Liver (tissue), 9 donors: ENCODE results near the gene IFNA5. TPM values are rescaled to one million over a fixed set of nuclear protein-coding genes. Genes with fewer than 3 reads are reported as not detected.

Source experiments
- DNase-seq: peaks from one replicate; pipeline ENCODE4 v3.0.0-alpha.2; 2017; ENCODE audit warnings: low spot score
- H3K27ac ChIP-seq, 2 donors: one replicate each; pipeline ENCODE4 v1.7.0; 2013; ENCODE audit warnings: inconsistent platforms in 2 of 2, low read length in 2 of 2, control low read depth in 1 of 2, low read depth in 1 of 2, mild to moderate bottlenecking in 1 of 2
- H3K27me3 ChIP-seq, 4 donors: one replicate each; pipeline versions ENCODE4 v1.6.1 to v1.7.0; 2013; ENCODE audit warnings: low read length in 3 of 4, inconsistent platforms in 1 of 4, mild to moderate bottlenecking in 1 of 4, moderate library complexity in 1 of 4; ENCODE audit not compliant: control insufficient read depth in 4 of 4, insufficient read depth in 4 of 4
- H3K36me3 ChIP-seq, 4 donors: one replicate each; pipeline versions ENCODE4 v1.6.1 to v1.7.0; 2013; ENCODE audit warnings: low read length in 3 of 4, mild to moderate bottlenecking in 3 of 4, low read depth in 1 of 4, moderate library complexity in 1 of 4; ENCODE audit not compliant: control insufficient read depth in 4 of 4, insufficient read depth in 3 of 4
- H3K4me1 ChIP-seq, 4 donors: one replicate each; pipeline versions ENCODE4 v1.6.1 to v1.7.0; 2013; ENCODE audit warnings: low read length in 3 of 4, mild to moderate bottlenecking in 3 of 4, moderate library complexity in 1 of 4; ENCODE audit not compliant: control insufficient read depth in 4 of 4, insufficient read depth in 4 of 4
- H3K4me3 ChIP-seq, 3 donors: one replicate each; pipeline versions ENCODE4 v1.6.1 to v1.7.0; 2013; ENCODE audit warnings: low read length in 3 of 3, control low read depth in 1 of 3, low read depth in 1 of 3, mild to moderate bottlenecking in 1 of 3
- H3K9ac ChIP-seq, 2 donors: one replicate each; pipeline ENCODE4 v1.7.0; 2013; ENCODE audit warnings: low read length in 2 of 2, mild to moderate bottlenecking in 2 of 2, moderate library complexity in 2 of 2, control low read depth in 1 of 2, low read depth in 1 of 2
- H3K9me3 ChIP-seq, 4 donors: one replicate each; pipeline versions ENCODE4 v1.6.1 to v1.7.0; 2013; ENCODE audit warnings: low read length in 3 of 4; ENCODE audit not compliant: control insufficient read depth in 4 of 4
- EGR1 ChIP-seq, 2 donors: IDR thresholded peaks; 2 replicates each; pipeline ENCODE4 v1.6.1; 2016 to 2018; ENCODE audit warnings: antibody characterized with exemption in 2 of 2, low read depth in 2 of 2
- FOXA1 ChIP-seq: IDR thresholded peaks from 2 replicates; pipeline ENCODE4 v1.6.1; 2016; ENCODE audit warnings: antibody characterized with exemption
- GABPA ChIP-seq, 2 donors: IDR thresholded peaks in 1 of 2; conservative IDR thresholded peaks in 1 of 2; 2 replicates each; pipeline ENCODE4 v1.6.1; 2016; ENCODE audit warnings: antibody characterized with exemption in 2 of 2, mild to moderate bottlenecking in 1 of 2, moderate library complexity in 1 of 2
- HNF4A ChIP-seq, 2 donors: conservative IDR thresholded peaks; 2 replicates each; pipeline ENCODE4 v1.6.1; 2016; ENCODE audit warnings: antibody characterized with exemption in 2 of 2, mild to moderate bottlenecking in 2 of 2
- HNF4G ChIP-seq: IDR thresholded peaks from 2 replicates; pipeline ENCODE4 v1.6.1; 2016; ENCODE audit warnings: antibody characterized with exemption
- JUND ChIP-seq, 2 donors: IDR thresholded peaks; 2 replicates each; pipeline ENCODE4 v1.6.1; 2016; ENCODE audit warnings: antibody characterized with exemption in 2 of 2
- NR2F2 ChIP-seq: IDR thresholded peaks from 2 replicates; pipeline ENCODE4 v1.6.1; 2016; ENCODE audit warnings: antibody characterized with exemption
- RAD21 ChIP-seq, 2 donors: IDR thresholded peaks; 2 replicates each; pipeline ENCODE4 v1.6.1; 2016; ENCODE audit warnings: antibody characterized with exemption in 2 of 2, mild to moderate bottlenecking in 2 of 2
- RXRA ChIP-seq, 2 donors: IDR thresholded peaks; 2 replicates each; pipeline ENCODE4 v1.6.1; 2017 to 2018; ENCODE audit warnings: antibody characterized with exemption in 2 of 2, mild to moderate bottlenecking in 1 of 2
- TAF1 ChIP-seq: conservative IDR thresholded peaks from 2 replicates; pipeline ENCODE4 v1.6.1; 2016; ENCODE audit warnings: antibody characterized with exemption, mild to moderate bottlenecking
- YY1 ChIP-seq: IDR thresholded peaks from 2 replicates; pipeline ENCODE4 v1.6.1; 2016; ENCODE audit warnings: antibody characterized with exemption, mild to moderate bottlenecking
- WGBS: extraction: QIAGEN DNeasy Blood & Tissue Kit; methylation state at CpG from one replicate; pipeline ENCODE4 v1.1.7; 2013; 5-methylcytosine and 5-hydroxymethylcytosine counted together
- polyA plus RNA-seq, 2 donors: library from polyadenylated mRNA; stranded (reverse) in 1 of 2; unstranded in 1 of 2; fragments of 200-250 nt in 1 of 2; fragments of >200 nt in 1 of 2; fragmentation: Nextera tagmentation in 1 of 2; extraction: Ambion mirVana in 1 of 2; gene quantifications; one replicate each; pipeline versions ENCODE4 v1.2.1 to v1.2.3, GENCODE V29; 2013 to 2015
- total RNA-seq, 2 donors: library from RNA; depleted of rRNA; stranded (reverse); fragments of >200 nt; gene quantifications; one replicate each; pipeline ENCODE4 v1.2.3, GENCODE V29; 2014
- TF ChIP-seq, protein P1 (sequence below): IDR thresholded peaks from 2 replicates; pipeline ENCODE4 v1.6.1; 2016; ENCODE audit warnings: antibody characterized with exemption
- TF ChIP-seq, protein P2 (sequence below): fragments of 150-350 bp; IDR thresholded peaks from 2 replicates; pipeline ENCODE4 v1.5.1; 2017; ENCODE audit warnings: improper control_type of control experiment, low read depth, low read length; ENCODE audit not compliant: missing input control
- TF ChIP-seq, protein P3 (sequence below): IDR thresholded peaks from 2 replicates; pipeline ENCODE4 v1.6.1; 2016; ENCODE audit warnings: antibody characterized with exemption, mild to moderate bottlenecking
- TF ChIP-seq, protein P4 (sequence below): IDR thresholded peaks from 2 replicates; pipeline ENCODE4 v1.6.1; 2016; ENCODE audit warnings: antibody characterized with exemption
- donor health status: healthy.
- donor health status: healthy.
- donor health status: healthy.
- donor health status: healthy.
- donor health status: healthy.

IFNA5 gene
- total and polyA plus RNA-seq, 4 donors: 0.25 TPM; not detected in 3

DNA sequence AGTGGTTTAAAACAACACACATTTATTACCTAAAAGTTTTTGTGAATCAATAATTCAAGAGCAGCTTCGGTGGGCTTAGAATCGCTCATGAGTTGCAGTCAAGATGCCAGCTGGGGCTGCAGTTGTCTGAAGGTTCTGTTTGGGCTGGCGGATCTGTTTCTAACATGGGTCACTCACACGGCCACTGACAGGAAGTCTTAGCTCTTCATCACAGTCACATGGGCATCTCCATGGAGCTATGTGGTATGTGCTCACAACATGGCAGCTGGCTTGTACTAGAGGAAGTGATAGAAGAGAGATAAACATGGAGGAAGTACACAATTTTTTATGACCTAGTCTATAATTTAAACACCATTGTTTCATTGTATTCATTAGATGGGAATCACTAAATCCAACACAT is 18.9 kb upstream of the IFNA5 start (continued):
- TF ChIP-seq, protein P1, sequence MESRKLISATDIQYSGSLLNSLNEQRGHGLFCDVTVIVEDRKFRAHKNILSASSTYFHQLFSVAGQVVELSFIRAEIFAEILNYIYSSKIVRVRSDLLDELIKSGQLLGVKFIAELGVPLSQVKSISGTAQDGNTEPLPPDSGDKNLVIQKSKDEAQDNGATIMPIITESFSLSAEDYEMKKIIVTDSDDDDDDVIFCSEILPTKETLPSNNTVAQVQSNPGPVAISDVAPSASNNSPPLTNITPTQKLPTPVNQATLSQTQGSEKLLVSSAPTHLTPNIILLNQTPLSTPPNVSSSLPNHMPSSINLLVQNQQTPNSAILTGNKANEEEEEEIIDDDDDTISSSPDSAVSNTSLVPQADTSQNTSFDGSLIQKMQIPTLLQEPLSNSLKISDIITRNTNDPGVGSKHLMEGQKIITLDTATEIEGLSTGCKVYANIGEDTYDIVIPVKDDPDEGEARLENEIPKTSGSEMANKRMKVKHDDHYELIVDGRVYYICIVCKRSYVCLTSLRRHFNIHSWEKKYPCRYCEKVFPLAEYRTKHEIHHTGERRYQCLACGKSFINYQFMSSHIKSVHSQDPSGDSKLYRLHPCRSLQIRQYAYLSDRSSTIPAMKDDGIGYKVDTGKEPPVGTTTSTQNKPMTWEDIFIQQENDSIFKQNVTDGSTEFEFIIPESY: no peak
- TF ChIP-seq HNF4A (conservative IDR thresholded peaks at IDR 0.05) (no peak), NR2F2 (no peak), RAD21 (IDR thresholded peaks at IDR 0.05) (no peak), RXRA (IDR thresholded peaks at IDR 0.05) (no peak), FOXA1 (no peak)

DNA sequence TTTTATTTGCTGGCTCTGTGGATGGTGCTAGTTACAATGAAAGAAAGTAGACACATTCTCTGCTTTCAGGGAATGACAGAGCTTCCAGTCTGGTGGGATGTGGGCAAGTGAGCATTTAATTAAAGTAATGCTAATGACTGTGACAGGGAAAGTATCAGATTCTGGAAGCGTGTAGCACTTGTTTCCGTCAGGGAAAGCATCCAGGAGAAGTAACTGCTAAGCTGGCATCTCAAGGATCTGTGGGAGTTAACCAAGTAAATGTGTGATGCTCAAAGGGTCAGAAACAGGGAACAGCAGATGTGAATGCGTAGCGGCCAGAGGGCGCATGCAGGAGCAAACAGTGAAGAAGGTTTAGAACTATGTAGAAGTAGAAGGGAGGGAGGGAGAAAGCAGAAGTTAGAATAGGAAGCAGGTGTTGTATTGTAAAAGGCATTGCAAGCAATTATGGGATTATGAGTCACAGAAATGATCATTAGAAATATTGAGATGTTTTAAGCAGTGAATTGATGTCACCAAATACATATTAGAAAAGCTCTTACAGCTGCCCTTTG is 17.9 kb upstream of the IFNA5 start:
- Histone ChIP-seq H3K9me3 (no peaks in the 10 kb centered on the region), H3K9ac (no peak overlapping the region), H3K36me3 (peaks cover 4 to 9% (median 8%) of the 10 kb centered on the region in 4 donors), H3K27me3 (no peaks in the 10 kb centered on the region), H3K4me3 (no peak overlapping the region), H3K27ac (no peak overlapping the region), H3K4me1 (peaks cover 0 to 2% (median 0%) of the 10 kb centered on the region in 4 donors)
- DNase-seq: no peak
- WGBS: 94% methylated on average over 5 of the region's 5 CpGs
- TF ChIP-seq HNF4G (no peak), RXRA (IDR thresholded peaks at IDR 0.05) (no peak), NR2F2 (no peak), TAF1 (no peak), JUND (IDR thresholded peaks at IDR 0.05) (no peak), YY1 (no peak), EGR1 (IDR thresholded peaks at IDR 0.05; ENCODE audit: low read depth in 2 of 2) (no peak), RAD21 (IDR thresholded peaks at IDR 0.05) (no peak), FOXA1 (no peak), HNF4A (conservative IDR thresholded peaks at IDR 0.05) (no peak), GABPA (IDR thresholded peaks at IDR 0.05 in 1 of 2, conservative IDR thresholded peaks at IDR 0.05 in 1 of 2) (no peak)
- TF ChIP-seq, protein P2, sequence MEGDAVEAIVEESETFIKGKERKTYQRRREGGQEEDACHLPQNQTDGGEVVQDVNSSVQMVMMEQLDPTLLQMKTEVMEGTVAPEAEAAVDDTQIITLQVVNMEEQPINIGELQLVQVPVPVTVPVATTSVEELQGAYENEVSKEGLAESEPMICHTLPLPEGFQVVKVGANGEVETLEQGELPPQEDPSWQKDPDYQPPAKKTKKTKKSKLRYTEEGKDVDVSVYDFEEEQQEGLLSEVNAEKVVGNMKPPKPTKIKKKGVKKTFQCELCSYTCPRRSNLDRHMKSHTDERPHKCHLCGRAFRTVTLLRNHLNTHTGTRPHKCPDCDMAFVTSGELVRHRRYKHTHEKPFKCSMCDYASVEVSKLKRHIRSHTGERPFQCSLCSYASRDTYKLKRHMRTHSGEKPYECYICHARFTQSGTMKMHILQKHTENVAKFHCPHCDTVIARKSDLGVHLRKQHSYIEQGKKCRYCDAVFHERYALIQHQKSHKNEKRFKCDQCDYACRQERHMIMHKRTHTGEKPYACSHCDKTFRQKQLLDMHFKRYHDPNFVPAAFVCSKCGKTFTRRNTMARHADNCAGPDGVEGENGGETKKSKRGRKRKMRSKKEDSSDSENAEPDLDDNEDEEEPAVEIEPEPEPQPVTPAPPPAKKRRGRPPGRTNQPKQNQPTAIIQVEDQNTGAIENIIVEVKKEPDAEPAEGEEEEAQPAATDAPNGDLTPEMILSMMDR: no peak
- TF ChIP-seq, protein P1: no peak
- TF ChIP-seq, protein P3, sequence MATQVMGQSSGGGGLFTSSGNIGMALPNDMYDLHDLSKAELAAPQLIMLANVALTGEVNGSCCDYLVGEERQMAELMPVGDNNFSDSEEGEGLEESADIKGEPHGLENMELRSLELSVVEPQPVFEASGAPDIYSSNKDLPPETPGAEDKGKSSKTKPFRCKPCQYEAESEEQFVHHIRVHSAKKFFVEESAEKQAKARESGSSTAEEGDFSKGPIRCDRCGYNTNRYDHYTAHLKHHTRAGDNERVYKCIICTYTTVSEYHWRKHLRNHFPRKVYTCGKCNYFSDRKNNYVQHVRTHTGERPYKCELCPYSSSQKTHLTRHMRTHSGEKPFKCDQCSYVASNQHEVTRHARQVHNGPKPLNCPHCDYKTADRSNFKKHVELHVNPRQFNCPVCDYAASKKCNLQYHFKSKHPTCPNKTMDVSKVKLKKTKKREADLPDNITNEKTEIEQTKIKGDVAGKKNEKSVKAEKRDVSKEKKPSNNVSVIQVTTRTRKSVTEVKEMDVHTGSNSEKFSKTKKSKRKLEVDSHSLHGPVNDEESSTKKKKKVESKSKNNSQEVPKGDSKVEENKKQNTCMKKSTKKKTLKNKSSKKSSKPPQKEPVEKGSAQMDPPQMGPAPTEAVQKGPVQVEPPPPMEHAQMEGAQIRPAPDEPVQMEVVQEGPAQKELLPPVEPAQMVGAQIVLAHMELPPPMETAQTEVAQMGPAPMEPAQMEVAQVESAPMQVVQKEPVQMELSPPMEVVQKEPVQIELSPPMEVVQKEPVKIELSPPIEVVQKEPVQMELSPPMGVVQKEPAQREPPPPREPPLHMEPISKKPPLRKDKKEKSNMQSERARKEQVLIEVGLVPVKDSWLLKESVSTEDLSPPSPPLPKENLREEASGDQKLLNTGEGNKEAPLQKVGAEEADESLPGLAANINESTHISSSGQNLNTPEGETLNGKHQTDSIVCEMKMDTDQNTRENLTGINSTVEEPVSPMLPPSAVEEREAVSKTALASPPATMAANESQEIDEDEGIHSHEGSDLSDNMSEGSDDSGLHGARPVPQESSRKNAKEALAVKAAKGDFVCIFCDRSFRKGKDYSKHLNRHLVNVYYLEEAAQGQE: no peak
- TF ChIP-seq, protein P4, sequence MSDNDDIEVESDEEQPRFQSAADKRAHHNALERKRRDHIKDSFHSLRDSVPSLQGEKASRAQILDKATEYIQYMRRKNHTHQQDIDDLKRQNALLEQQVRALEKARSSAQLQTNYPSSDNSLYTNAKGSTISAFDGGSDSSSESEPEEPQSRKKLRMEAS: no peak
